HEK293 (cell line): Measurements from ENCODE around the gene PNMA1.

Experiments used
- CTCF ChIA-PET: fragments of 350-600 bp; formaldehyde crosslinking; extraction: SDS; loops from one replicate; lab custom pipeline; 2021; ENCODE audit warnings: antibody characterized with exemption; lab: Yijun Ruan, JAX
- POLR2A ChIA-PET: fragments of 300-600 bp; formaldehyde crosslinking; extraction: SDS; loops from one replicate; lab custom pipeline; 2020; ENCODE audit warnings: antibody characterized with exemption, inconsistent platforms; lab: Yijun Ruan, JAX
- H3K27ac ChIP-seq: fragments of 200-500 bp; sonication (Bioruptor generic); 2 replicates; pipeline ENCODE4 v1.5.1; 2014; ENCODE audit warnings: low read depth, low read length, control low read depth, inconsistent platforms; ENCODE audit errors: extremely low read depth
- H3K36me3 ChIP-seq, 2 experiments: fragments of 200-500 bp in 1 of 2; sonication (Bioruptor generic) in 1 of 2; 1 replicate in 1 of 2; 2 replicates in 1 of 2; pipeline ENCODE4 v1.5.1; 2014 to 2017; ENCODE audit warnings: inconsistent platforms in 2 of 2, low read length in 2 of 2; ENCODE audit not compliant: control insufficient read depth in 2 of 2, insufficient read depth in 1 of 2
- H3K4me1 ChIP-seq: fragments of 200-500 bp; sonication (Bioruptor generic); 2 replicates; pipeline ENCODE4 v1.5.1; 2014; ENCODE audit warnings: mild to moderate bottlenecking, low read length, inconsistent platforms; ENCODE audit not compliant: control insufficient read depth, insufficient read depth
- H3K4me3 ChIP-seq: 2 replicates; pipeline ENCODE4 v1.5.1; 2011; ENCODE audit warnings: low read depth, mild to moderate bottlenecking, control low read depth, low read length, moderate library complexity
- H3K9me3 ChIP-seq: fragments of 200-500 bp; sonication (Bioruptor generic); 2 replicates; pipeline ENCODE4 v1.5.1; 2014; ENCODE audit warnings: low read depth, low read length, inconsistent platforms; ENCODE audit not compliant: control insufficient read depth, insufficient read depth
- GLIS1 ChIP-seq: fragments of 450-650 bp; formaldehyde crosslinking; IDR thresholded peaks from 2 replicates; pipeline ENCODE4 v1.5.1; 2016; ENCODE audit warnings: missing biosample characterization, missing genetic modification characterization
- PRDM1 ChIP-seq: fragments of 450-650 bp; formaldehyde crosslinking; IDR thresholded peaks from 2 replicates; pipeline ENCODE4; 2016; ENCODE audit warnings: missing biosample characterization, missing genetic modification characterization
- REPIN1 ChIP-seq: fragments of 450-650 bp; formaldehyde crosslinking; IDR thresholded peaks from 2 replicates; pipeline ENCODE4 v1.5.1; 2017; ENCODE audit warnings: missing biosample characterization, missing genetic modification characterization, low read depth
- ZBTB8A ChIP-seq: fragments of 450-650 bp; formaldehyde crosslinking; IDR thresholded peaks from 2 replicates; pipeline ENCODE4 v1.5.1; 2016; ENCODE audit warnings: missing biosample characterization, missing genetic modification characterization
- ZEB2 ChIP-seq: fragments of 450-650 bp; formaldehyde crosslinking; IDR thresholded peaks from 2 replicates; pipeline ENCODE4 v1.5.1; 2016; ENCODE audit warnings: missing biosample characterization, missing genetic modification characterization
- ZIC2 ChIP-seq: fragments of 450-650 bp; formaldehyde crosslinking; IDR thresholded peaks from 2 replicates; pipeline ENCODE4 v1.5.1; 2016; ENCODE audit warnings: missing biosample characterization, missing genetic modification characterization
- ZNF138 ChIP-seq: fragments of 450-650 bp; formaldehyde crosslinking; IDR thresholded peaks from 2 replicates; pipeline ENCODE4 v1.5.1; 2016; ENCODE audit warnings: missing biosample characterization, missing genetic modification characterization, borderline replicate concordance
- ZNF221 ChIP-seq: fragments of 450-650 bp; formaldehyde crosslinking; IDR thresholded peaks from 2 replicates; pipeline ENCODE4 v1.5.1; 2017; ENCODE audit warnings: missing biosample characterization, missing genetic modification characterization, borderline replicate concordance
- ZNF23 ChIP-seq: fragments of 450-650 bp; formaldehyde crosslinking; IDR thresholded peaks from 2 replicates; pipeline ENCODE4 v1.5.1; 2016; ENCODE audit warnings: missing biosample characterization, missing genetic modification characterization, borderline replicate concordance
- ZNF404 ChIP-seq: fragments of 450-650 bp; formaldehyde crosslinking; IDR thresholded peaks from 2 replicates; pipeline ENCODE4 v1.5.1; 2017; ENCODE audit warnings: missing biosample characterization, missing genetic modification characterization
- ZNF558 ChIP-seq: fragments of 450-650 bp; formaldehyde crosslinking; IDR thresholded peaks from 2 replicates; pipeline ENCODE4 v1.5.1; 2016; ENCODE audit warnings: missing biosample characterization, missing genetic modification characterization
- ZNF623 ChIP-seq: fragments of 450-650 bp; formaldehyde crosslinking; IDR thresholded peaks from 2 replicates; pipeline ENCODE4 v1.5.1; 2016; ENCODE audit warnings: missing biosample characterization, missing genetic modification characterization
- ZNF654 ChIP-seq: fragments of 450-650 bp; formaldehyde crosslinking; IDR thresholded peaks from 2 replicates; pipeline ENCODE4 v1.5.1; 2016; ENCODE audit warnings: low read depth, missing biosample characterization, missing genetic modification characterization
- ZNF658 ChIP-seq: fragments of 450-650 bp; formaldehyde crosslinking; IDR thresholded peaks from 2 replicates; pipeline ENCODE4; 2016; ENCODE audit warnings: missing biosample characterization, missing genetic modification characterization
- TF ChIP-seq, protein P1 (sequence below): fragments of 450-650 bp; formaldehyde crosslinking; IDR thresholded peaks from 2 replicates; pipeline ENCODE4 v1.5.1; 2016; ENCODE audit warnings: missing biosample characterization, missing genetic modification characterization
- TF ChIP-seq, protein P2 (sequence below): fragments of 450-650 bp; formaldehyde crosslinking; IDR thresholded peaks from 2 replicates; pipeline ENCODE4 v1.5.1; 2016; ENCODE audit warnings: missing biosample characterization, missing genetic modification characterization
- TF ChIP-seq, protein P3 (sequence below): fragments of 450-650 bp; formaldehyde crosslinking; IDR thresholded peaks from 2 replicates; pipeline ENCODE4 v1.5.1; 2017; ENCODE audit warnings: missing biosample characterization, missing genetic modification characterization
- TF ChIP-seq, protein P4 (sequence below): fragments of 450-650 bp; formaldehyde crosslinking; IDR thresholded peaks from 2 replicates; pipeline ENCODE4 v1.5.1; 2016; ENCODE audit warnings: missing biosample characterization, missing genetic modification characterization
- TF ChIP-seq, protein P5 (sequence below): fragments of 450-650 bp; formaldehyde crosslinking; IDR thresholded peaks from 2 replicates; pipeline ENCODE4 v1.5.1; 2017; ENCODE audit warnings: missing biosample characterization, mild to moderate bottlenecking, missing genetic modification characterization, moderate library complexity
- TF ChIP-seq, protein P6 (sequence below): fragments of 450-650 bp; formaldehyde crosslinking; IDR thresholded peaks from 2 replicates; pipeline ENCODE4 v1.5.0; 2017; ENCODE audit warnings: missing biosample characterization, missing genetic modification characterization, borderline replicate concordance

The PNMA1 gene

DNA sequence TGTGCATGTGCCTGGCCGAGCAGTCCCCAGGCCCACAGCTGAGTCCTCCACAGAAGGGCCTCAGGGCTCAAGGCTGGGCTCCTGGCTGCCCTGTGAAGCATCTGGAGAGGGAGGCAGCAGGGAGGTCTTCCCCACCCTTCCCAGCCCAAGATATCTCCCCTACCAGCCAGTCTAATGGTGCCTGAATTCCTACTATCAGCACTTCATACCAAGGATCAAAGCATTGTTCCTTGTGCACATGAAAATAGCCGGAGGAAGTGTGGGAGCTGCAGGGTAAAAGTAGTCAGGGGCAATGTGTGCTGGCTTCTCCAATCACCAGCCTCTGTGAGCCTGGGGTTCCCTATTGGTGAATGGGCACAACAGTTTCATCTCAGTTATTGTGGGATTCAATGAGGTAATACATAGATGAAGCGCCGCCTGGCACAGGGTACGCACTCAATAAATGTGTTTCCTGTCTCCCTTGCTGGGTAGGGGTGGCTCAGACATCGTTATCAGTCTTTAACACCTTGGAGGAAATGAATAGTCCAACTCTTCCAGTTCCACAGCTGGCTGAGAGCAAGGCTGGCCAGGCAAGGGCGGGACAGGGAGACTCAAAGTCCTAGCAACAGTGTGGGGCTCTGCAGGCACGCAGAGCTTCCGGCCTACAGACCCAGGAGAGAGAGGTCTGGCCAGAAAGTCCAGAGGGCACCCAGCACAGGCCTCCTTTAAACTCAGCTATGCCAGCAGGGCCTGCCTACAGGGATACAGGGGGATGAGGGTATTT, 39.1 kb upstream of the PNMA1 start:
- Histone ChIP-seq H3K4me3 (no peak overlapping the region), H3K4me1 (peaks cover 21% of the 10 kb centered on the region), H3K27ac (0 out of 2 replicates have a peak overlapping the region, but pooled peaks have one; percentile 7), H3K9me3 (no peaks in the 10 kb centered on the region), H3K36me3 (peaks cover 0 to 3% of the 10 kb centered on the region in 2 experiments; a peak in 1 of 3 replicates)
- ChIA-PET CTCF (interaction anchor here (0.5 to 1.7 kb wide), 6 partner anchors 20 to 572 kb away, joined by 3 to 11 read pairs (median 4); no protein-coding TSS in a partner anchor), POLR2A (interaction anchor here (1.0 kb wide), 1 partner anchor 99 kb away, joined by 4 read pairs; the partner anchor contains the start of gene PTGR2)
- TF ChIP-seq GLIS1 (tag by site-specific recombination), result peak; percentile 35; the same call in 1 of the 2 replicates
- no peak for TF ChIP-seq REPIN1 (tag by site-specific recombination)

DNA sequence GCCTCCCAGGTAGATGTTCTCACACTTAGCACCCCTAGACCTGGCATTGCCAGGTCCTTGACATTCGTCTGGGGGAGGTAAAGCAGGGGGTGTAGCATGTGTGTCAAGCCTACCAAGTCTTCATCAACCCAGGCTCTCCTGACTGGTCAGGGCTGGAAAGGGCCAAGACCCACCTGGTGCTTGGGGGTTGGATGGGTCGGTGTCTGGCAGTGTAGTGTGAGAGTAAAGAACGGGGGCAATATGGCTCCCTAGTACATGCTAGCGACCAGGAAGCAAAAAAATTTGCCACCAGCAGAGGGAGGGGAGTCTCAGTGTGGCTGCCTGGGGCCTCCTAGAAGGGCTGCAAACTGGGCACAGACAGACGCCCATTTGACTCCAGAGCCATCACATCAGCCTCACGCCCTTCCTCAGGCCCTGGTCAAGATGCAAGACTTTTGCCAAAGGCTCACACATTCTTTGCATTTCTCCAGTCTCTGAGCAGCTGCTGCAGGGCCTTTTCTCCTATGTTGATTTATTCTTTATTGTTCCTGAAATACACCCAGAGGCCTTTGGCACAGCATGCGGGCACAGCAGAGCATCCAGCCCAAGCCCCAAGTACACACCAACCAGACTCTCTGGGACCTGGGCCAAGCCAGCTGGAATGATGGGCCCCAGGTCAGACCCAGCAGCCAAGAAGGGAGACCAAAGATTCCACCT, 38.3 kb upstream of the PNMA1 start:
- Histone ChIP-seq H3K27ac (0 out of 2 replicates have a peak overlapping the region, but pooled peaks have one; percentile 7), H3K4me1 (peaks cover 16% of the 10 kb centered on the region), H3K4me3 (no peak overlapping the region), H3K9me3 (no peaks in the 10 kb centered on the region), H3K36me3 (peaks cover 0 to 3% of the 10 kb centered on the region in 2 experiments; a peak in 1 of 3 replicates)
- POLR2A ChIA-PET, result interaction anchor here (1.0 kb wide), 1 partner anchor 100 kb away, joined by 4 read pairs; the partner anchor contains the start of gene PTGR2
- CTCF ChIA-PET, result interaction anchor here (0.5 to 1.5 kb wide), 4 partner anchors 32 to 546 kb away, joined by 3 to 5 read pairs (median 4); no protein-coding TSS in a partner anchor
- TF ChIP-seq ZIC2 (tag by site-specific recombination), result peak; percentile 59
- TF ChIP-seq ZNF654 (tag by site-specific recombination), result no peak
- TF ChIP-seq ZNF221 (tag by site-specific recombination), result no peak
- no peak for TF ChIP-seq PRDM1 (tag by site-specific recombination)
- TF ChIP-seq ZNF658, result no peak
- TF ChIP-seq, protein P1, sequence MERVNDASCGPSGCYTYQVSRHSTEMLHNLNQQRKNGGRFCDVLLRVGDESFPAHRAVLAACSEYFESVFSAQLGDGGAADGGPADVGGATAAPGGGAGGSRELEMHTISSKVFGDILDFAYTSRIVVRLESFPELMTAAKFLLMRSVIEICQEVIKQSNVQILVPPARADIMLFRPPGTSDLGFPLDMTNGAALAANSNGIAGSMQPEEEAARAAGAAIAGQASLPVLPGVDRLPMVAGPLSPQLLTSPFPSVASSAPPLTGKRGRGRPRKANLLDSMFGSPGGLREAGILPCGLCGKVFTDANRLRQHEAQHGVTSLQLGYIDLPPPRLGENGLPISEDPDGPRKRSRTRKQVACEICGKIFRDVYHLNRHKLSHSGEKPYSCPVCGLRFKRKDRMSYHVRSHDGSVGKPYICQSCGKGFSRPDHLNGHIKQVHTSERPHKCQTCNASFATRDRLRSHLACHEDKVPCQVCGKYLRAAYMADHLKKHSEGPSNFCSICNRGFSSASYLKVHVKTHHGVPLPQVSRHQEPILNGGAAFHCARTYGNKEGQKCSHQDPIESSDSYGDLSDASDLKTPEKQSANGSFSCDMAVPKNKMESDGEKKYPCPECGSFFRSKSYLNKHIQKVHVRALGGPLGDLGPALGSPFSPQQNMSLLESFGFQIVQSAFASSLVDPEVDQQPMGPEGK (tag by site-specific recombination), result no peak
- TF ChIP-seq, protein P2, sequence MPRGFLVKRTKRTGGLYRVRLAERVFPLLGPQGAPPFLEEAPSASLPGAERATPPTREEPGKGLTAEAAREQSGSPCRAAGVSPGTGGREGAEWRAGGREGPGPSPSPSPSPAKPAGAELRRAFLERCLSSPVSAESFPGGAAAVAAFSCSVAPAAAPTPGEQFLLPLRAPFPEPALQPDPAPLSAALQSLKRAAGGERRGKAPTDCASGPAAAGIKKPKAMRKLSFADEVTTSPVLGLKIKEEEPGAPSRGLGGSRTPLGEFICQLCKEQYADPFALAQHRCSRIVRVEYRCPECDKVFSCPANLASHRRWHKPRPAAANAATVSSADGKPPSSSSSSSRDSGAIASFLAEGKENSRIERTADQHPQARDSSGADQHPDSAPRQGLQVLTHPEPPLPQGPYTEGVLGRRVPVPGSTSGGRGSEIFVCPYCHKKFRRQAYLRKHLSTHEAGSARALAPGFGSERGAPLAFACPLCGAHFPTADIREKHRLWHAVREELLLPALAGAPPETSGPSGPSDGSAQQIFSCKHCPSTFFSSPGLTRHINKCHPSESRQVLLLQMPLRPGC (tag by site-specific recombination), result no peak
- TF ChIP-seq ZNF23 (tag by site-specific recombination), result no peak
- no peak for TF ChIP-seq ZNF558
- no peak for TF ChIP-seq ZNF404 (tag by site-specific recombination)
- no peak for TF ChIP-seq ZNF138
- TF ChIP-seq, protein P3, sequence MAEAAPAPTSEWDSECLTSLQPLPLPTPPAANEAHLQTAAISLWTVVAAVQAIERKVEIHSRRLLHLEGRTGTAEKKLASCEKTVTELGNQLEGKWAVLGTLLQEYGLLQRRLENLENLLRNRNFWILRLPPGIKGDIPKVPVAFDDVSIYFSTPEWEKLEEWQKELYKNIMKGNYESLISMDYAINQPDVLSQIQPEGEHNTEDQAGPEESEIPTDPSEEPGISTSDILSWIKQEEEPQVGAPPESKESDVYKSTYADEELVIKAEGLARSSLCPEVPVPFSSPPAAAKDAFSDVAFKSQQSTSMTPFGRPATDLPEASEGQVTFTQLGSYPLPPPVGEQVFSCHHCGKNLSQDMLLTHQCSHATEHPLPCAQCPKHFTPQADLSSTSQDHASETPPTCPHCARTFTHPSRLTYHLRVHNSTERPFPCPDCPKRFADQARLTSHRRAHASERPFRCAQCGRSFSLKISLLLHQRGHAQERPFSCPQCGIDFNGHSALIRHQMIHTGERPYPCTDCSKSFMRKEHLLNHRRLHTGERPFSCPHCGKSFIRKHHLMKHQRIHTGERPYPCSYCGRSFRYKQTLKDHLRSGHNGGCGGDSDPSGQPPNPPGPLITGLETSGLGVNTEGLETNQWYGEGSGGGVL, result no peak
- TF ChIP-seq ZNF623, result no peak
- TF ChIP-seq ZBTB8A, result peak; percentile 57; the same call in 1 of the 2 replicates
- TF ChIP-seq, protein P4, sequence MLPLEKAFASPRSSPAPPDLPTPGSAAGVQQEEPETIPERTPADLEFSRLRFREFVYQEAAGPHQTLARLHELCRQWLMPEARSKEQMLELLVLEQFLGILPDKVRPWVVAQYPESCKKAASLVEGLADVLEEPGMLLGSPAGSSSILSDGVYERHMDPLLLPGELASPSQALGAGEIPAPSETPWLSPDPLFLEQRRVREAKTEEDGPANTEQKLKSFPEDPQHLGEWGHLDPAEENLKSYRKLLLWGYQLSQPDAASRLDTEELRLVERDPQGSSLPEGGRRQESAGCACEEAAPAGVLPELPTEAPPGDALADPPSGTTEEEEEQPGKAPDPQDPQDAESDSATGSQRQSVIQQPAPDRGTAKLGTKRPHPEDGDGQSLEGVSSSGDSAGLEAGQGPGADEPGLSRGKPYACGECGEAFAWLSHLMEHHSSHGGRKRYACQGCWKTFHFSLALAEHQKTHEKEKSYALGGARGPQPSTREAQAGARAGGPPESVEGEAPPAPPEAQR, result no peak
- no peak for TF ChIP-seq ZEB2
- TF ChIP-seq, protein P5, sequence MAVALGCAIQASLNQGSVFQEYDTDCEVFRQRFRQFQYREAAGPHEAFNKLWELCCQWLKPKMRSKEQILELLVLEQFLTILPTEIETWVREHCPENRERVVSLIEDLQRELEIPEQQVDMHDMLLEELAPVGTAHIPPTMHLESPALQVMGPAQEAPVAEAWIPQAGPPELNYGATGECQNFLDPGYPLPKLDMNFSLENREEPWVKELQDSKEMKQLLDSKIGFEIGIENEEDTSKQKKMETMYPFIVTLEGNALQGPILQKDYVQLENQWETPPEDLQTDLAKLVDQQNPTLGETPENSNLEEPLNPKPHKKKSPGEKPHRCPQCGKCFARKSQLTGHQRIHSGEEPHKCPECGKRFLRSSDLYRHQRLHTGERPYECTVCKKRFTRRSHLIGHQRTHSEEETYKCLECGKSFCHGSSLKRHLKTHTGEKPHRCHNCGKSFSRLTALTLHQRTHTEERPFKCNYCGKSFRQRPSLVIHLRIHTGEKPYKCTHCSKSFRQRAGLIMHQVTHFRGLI (tag by site-specific recombination), result no peak
- TF ChIP-seq, protein P6, sequence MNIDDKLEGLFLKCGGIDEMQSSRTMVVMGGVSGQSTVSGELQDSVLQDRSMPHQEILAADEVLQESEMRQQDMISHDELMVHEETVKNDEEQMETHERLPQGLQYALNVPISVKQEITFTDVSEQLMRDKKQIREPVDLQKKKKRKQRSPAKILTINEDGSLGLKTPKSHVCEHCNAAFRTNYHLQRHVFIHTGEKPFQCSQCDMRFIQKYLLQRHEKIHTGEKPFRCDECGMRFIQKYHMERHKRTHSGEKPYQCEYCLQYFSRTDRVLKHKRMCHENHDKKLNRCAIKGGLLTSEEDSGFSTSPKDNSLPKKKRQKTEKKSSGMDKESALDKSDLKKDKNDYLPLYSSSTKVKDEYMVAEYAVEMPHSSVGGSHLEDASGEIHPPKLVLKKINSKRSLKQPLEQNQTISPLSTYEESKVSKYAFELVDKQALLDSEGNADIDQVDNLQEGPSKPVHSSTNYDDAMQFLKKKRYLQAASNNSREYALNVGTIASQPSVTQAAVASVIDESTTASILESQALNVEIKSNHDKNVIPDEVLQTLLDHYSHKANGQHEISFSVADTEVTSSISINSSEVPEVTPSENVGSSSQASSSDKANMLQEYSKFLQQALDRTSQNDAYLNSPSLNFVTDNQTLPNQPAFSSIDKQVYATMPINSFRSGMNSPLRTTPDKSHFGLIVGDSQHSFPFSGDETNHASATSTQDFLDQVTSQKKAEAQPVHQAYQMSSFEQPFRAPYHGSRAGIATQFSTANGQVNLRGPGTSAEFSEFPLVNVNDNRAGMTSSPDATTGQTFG (tag by site-specific recombination), result no peak
